Hepatocyte (in vitro differentiated cells): Measurements from ENCODE around the gene ID1. TPM values are rescaled to one million over a fixed set of nuclear protein-coding genes. Genes with fewer than 3 reads are reported as not detected.

Source experiments
- DNase-seq: peaks from one replicate; pipeline ENCODE4 v3.0.0-alpha.2; 2016; ENCODE audit warnings: low spot score
- H2AFZ ChIP-seq: fragments of 200-600 bp; sonication (generic); 2 replicates; pipeline ENCODE4 v1.6.0; 2016; ENCODE audit warnings: antibody characterized with exemption, mild to moderate bottlenecking
- H3K27ac ChIP-seq: fragments of 200-600 bp; sonication (generic); 2 replicates; pipeline ENCODE4 v1.5.1; 2016; ENCODE audit warnings: mild to moderate bottlenecking
- H3K27me3 ChIP-seq: fragments of 200-600 bp; sonication (generic); 2 replicates; pipeline ENCODE4 v1.6.1; 2016
- H3K36me3 ChIP-seq: fragments of 200-600 bp; sonication (generic); replicated peaks from 2 replicates; pipeline ENCODE4 v1.5.1; 2016; ENCODE audit warnings: low read depth; ENCODE audit not compliant: insufficient read depth
- H3K4me1 ChIP-seq: fragments of 200-600 bp; sonication (generic); 2 replicates; pipeline ENCODE4 v1.5.1; 2016; ENCODE audit warnings: mild to moderate bottlenecking, moderate library complexity; ENCODE audit not compliant: insufficient read depth
- H3K4me2 ChIP-seq: fragments of 200-600 bp; sonication (generic); 2 replicates; pipeline ENCODE4 v1.6.0; 2016
- H3K4me3 ChIP-seq: fragments of 200-600 bp; sonication (generic); 2 replicates; pipeline ENCODE4 v1.5.1; 2016; ENCODE audit warnings: mild to moderate bottlenecking
- H3K79me2 ChIP-seq: fragments of 200-600 bp; sonication (generic); 2 replicates; pipeline ENCODE4 v1.6.0; 2017; ENCODE audit warnings: mild to moderate bottlenecking
- H3K9me2 ChIP-seq: fragments of 200-600 bp; sonication (generic); replicated peaks from 2 replicates; pipeline ENCODE4 v1.6.0; 2017; ENCODE audit warnings: mild to moderate bottlenecking; ENCODE audit not compliant: insufficient read depth
- H3K9me3 ChIP-seq: fragments of 200-600 bp; sonication (generic); 2 replicates; pipeline ENCODE4 v1.5.1; 2016; ENCODE audit warnings: low read depth, mild to moderate bottlenecking
- H4K20me1 ChIP-seq: fragments of 200-600 bp; sonication (generic); 2 replicates; pipeline ENCODE4 v1.6.0; 2016; ENCODE audit warnings: mild to moderate bottlenecking; ENCODE audit not compliant: insufficient read depth, poor library complexity, severe bottlenecking
- CTCF ChIP-seq: fragments of 200-600 bp; sonication (generic); IDR thresholded peaks from 2 replicates; pipeline ENCODE4 v1.5.1; 2016; ENCODE audit warnings: antibody characterized with exemption, mild to moderate bottlenecking; ENCODE audit not compliant: poor library complexity
- EZH2 ChIP-seq: fragments of 200-600 bp; sonication (generic); IDR thresholded peaks from 2 replicates; pipeline ENCODE4 v1.6.1; 2016; ENCODE audit warnings: antibody characterized with exemption, mild to moderate bottlenecking, borderline replicate concordance
- EZH2phosphoT487 ChIP-seq: fragments of 200-600 bp; sonication (generic); IDR thresholded peaks from one replicate; pipeline ENCODE4 v1.6.1; 2018; ENCODE audit warnings: antibody characterized with exemption, mild to moderate bottlenecking, low read depth, moderate library complexity; ENCODE audit not compliant: unreplicated experiment, severe bottlenecking
- WGBS: methylation state at CpG from one replicate; pipeline ENCODE4 v1.1.6; 2016; ENCODE audit warnings: low lambda C conversion rate; ENCODE audit errors: missing lambda C conversion rate; 5-methylcytosine and 5-hydroxymethylcytosine counted together
- polyA plus RNA-seq: library from polyadenylated mRNA; unstranded; fragments of >200 nt; fragmentation: Nextera tagmentation; extraction: Ambion mirVana; gene quantifications from 2 replicates; pipeline ENCODE4 v1.2.1, GENCODE V29; 2016
- total RNA-seq: library from RNA; depleted of rRNA; stranded (reverse); fragments of >200 nt; gene quantifications from 2 replicates; pipeline ENCODE4 v1.2.3, GENCODE V29; 2014

Gene ID1
- total and polyA plus RNA-seq, 2 experiments from 2014 or later, result 310 to 651 TPM

GRCh38 chr20:31562241-31562640 is 42.8 kb upstream of the ID1 start:
- Histone ChIP-seq H3K4me3 (no peak overlapping the region), H3K4me2 (no peak overlapping the region), H3K9me2 (no peaks in the 10 kb centered on the region), H3K4me1 (peaks cover 14% of the 10 kb centered on the region), H3K27ac (peak overlapping the region; percentile 54), H3K36me3 (no peaks in the 10 kb centered on the region), H3K79me2 (no peaks in the 10 kb centered on the region), H3K27me3 (no peaks in the 10 kb centered on the region), H3K9me3 (no peaks in the 10 kb centered on the region), H4K20me1 (no peaks in the 10 kb centered on the region), H2AFZ (no peak overlapping the region)
- TF ChIP-seq EZH2phosphoT487, result no peak
- TF ChIP-seq CTCF, result no peak
- TF ChIP-seq EZH2, result no peak
- no peak for DNase-seq
- WGBS, result 81% methylated on average over 1 of the region's 1 CpG

DNA sequence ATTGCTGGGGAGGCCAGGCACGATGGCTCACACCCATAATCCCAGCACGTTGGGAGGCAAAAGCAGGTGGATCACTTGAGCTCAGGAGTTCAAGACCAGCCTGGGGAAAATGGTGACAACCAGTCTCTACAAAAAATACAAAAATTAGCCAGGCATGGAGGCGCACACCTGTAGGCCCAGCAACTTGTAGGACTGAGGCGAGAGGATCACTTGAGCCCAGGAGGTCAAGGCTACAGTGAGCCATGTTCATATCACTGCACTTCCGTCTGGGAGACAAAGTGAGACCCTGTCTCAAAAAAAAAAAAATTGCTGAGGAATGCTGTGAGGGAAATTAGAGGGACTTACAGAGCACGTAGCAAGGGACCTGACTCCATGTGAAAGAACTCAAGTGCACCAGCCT is 40.8 kb upstream of the ID1 start:
- 90% methylated on average over 6 of the region's 6 CpGs for WGBS
- TF ChIP-seq EZH2phosphoT487 (no peak), EZH2 (no peak), CTCF (no peak)
- no peak overlapping the region for H3K4me3 ChIP-seq
- no peaks in the 10 kb centered on the region for H3K9me3 ChIP-seq
- no peaks in the 10 kb centered on the region for H3K79me2 ChIP-seq
- H3K4me1 ChIP-seq, result peaks cover 31% of the 10 kb centered on the region
- no peaks in the 10 kb centered on the region for H4K20me1 ChIP-seq
- no peak overlapping the region for H2AFZ ChIP-seq
- no peak for DNase-seq
- no peak overlapping the region for H3K4me2 ChIP-seq
- H3K27me3 ChIP-seq, result no peaks in the 10 kb centered on the region
- no peak overlapping the region for H3K27ac ChIP-seq
- H3K36me3 ChIP-seq, result no peaks in the 10 kb centered on the region
- H3K9me2 ChIP-seq, result no peaks in the 10 kb centered on the region

DNA sequence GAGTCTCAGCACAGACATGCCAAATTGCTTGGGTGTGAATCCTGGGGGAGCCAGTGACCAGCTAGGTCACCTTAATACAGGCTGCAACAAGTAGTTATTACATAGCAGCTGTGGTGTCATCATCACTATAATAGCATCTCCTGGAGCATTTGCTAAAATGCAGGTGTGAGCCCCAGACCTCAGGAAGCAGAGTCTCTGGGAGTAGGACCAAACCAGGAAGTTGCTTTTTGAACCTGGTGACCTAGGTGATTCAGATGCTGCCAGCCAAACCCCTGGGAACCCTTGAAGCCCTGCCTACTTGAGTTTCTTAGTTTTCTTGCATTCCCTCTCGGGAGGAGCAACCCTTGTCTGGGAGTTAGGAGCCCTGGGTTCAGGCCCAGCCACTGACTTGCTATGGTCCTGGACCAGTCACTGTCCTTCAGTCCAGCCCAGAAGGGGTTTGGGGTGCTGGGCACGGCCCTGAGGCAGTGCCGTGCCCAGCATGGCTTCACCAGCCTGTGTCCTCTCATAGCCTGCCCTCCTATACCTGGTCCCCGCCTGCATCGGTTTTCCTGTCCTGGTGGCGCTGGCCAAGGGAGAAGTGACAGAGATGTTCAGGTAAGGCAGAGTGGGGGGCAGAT is 39.3 kb upstream of the ID1 start:
- DNase-seq, result no peak
- Histone ChIP-seq H3K79me2 (no peaks in the 10 kb centered on the region), H3K36me3 (no peaks in the 10 kb centered on the region), H3K9me3 (no peaks in the 10 kb centered on the region), H3K9me2 (no peaks in the 10 kb centered on the region), H4K20me1 (no peaks in the 10 kb centered on the region), H3K4me3 (no peak overlapping the region), H3K4me2 (peak overlapping the region; percentile 16), H3K4me1 (peaks cover 44% of the 10 kb centered on the region), H2AFZ (no peak overlapping the region), H3K27ac (peak overlapping the region; percentile 98), H3K27me3 (no peaks in the 10 kb centered on the region)
- WGBS, result 93% methylated on average over 6 of the region's 6 CpGs
- TF ChIP-seq CTCF (no peak), EZH2phosphoT487 (no peak), EZH2 (no peak)
